NB4 (cell line): Measurements from ENCODE around the gene SEC23B.

Source experiments
- DNase-seq: peaks from one replicate; pipeline ENCODE4 v3.0.0; 2010; ENCODE audit warnings: low read depth
- H3K4me3 ChIP-seq: one replicate; pipeline ENCODE4 v1.5.1; 2011; ENCODE audit warnings: mild to moderate bottlenecking, low read depth, low read length, moderate library complexity
- CTCF ChIP-seq: IDR thresholded peaks from one replicate; pipeline ENCODE4 v1.5.1; 2012; ENCODE audit warnings: low read depth, low read length
- MAX ChIP-seq: IDR thresholded peaks from 2 replicates; pipeline ENCODE4 v1.6.1; 2011; ENCODE audit warnings: low read depth, low read length
- MYC ChIP-seq: IDR thresholded peaks from 2 replicates; pipeline ENCODE4 v1.6.1; 2011; ENCODE audit warnings: low read depth, low read length
- POLR2A ChIP-seq: IDR thresholded peaks from 2 replicates; pipeline ENCODE4 v1.6.1; 2011; ENCODE audit warnings: mild to moderate bottlenecking; ENCODE audit not compliant: insufficient read length; ENCODE audit errors: extremely low read depth

Gene SEC23B

GRCh38 chr20:18589941-18590674, 82.4 kb downstream of the SEC23B start:
- H3K4me3 ChIP-seq: no peak overlapping the region
- no peak for DNase-seq
- TF ChIP-seq CTCF (no peak), MYC (no peak)

- DNase-seq: no peak
- no peak for TF ChIP-seq POLR2A
- TF ChIP-seq CTCF: no peak
- no peak for TF ChIP-seq MAX
- no peak for TF ChIP-seq MYC
Observed at GRCh38 chr20:18596270-18596669, 88.5 kb downstream of the SEC23B start.

GRCh38 chr20:18609741-18610140, 102.0 kb downstream of the SEC23B start:
- no peak overlapping the region for H3K4me3 ChIP-seq
- DNase-seq: no peak
- TF ChIP-seq MAX: no peak
- TF ChIP-seq CTCF: no peak
- no peak for TF ChIP-seq MYC
- TF ChIP-seq POLR2A: no peak

More at GRCh38 chr20:18596270-18596669, 88.5 kb downstream of the SEC23B start:
- no peak overlapping the region for H3K4me3 ChIP-seq
